GM06990 (cell line): ENCODE results near the gene ZYX.

Experiments
- DNase-seq: peaks from one replicate; pipeline ENCODE4 v3.0.0-alpha.2; 2011; ENCODE audit not compliant: insufficient read length; ENCODE audit errors: extremely low read depth
- H3K27me3 ChIP-seq: replicated peaks from 2 replicates; pipeline ENCODE4 v1.6.0; 2011; ENCODE audit warnings: low read length; ENCODE audit not compliant: control insufficient read depth, insufficient read depth
- H3K36me3 ChIP-seq: 2 replicates; pipeline ENCODE4 v1.5.1; 2011; ENCODE audit warnings: low read length; ENCODE audit not compliant: control insufficient read depth, insufficient read depth
- H3K4me3 ChIP-seq: replicated peaks from 2 replicates; pipeline ENCODE4 v1.5.1; 2011; ENCODE audit warnings: low read depth, mild to moderate bottlenecking, control low read depth, low read length
- CTCF ChIP-seq: IDR thresholded peaks from 2 replicates; pipeline ENCODE4 v1.5.1; 2011; ENCODE audit warnings: low read length, control low read depth, mild to moderate bottlenecking, inconsistent platforms; ENCODE audit not compliant: insufficient read depth, poor library complexity, severe bottlenecking

The ZYX gene

GRCh38 chr7:143359771-143360353, 21.3 kb upstream of the ZYX start:
- DNase-seq, result no peak
- no peaks in the 10 kb centered on the region for H3K36me3 ChIP-seq
- TF ChIP-seq CTCF, result no peak
- no peak overlapping the region for H3K4me3 ChIP-seq
- peaks cover 4% of the 10 kb centered on the region for H3K27me3 ChIP-seq

GRCh38 chr7:143360788-143361551, 20.2 kb upstream of the ZYX start:
- TF ChIP-seq CTCF, result no peak
- no peaks in the 10 kb centered on the region for H3K36me3 ChIP-seq
- H3K27me3 ChIP-seq, result peaks cover 4% of the 10 kb centered on the region
- H3K4me3 ChIP-seq, result no peak overlapping the region
- DNase-seq, result no peak

- peaks cover 3% of the 10 kb centered on the region for H3K27me3 ChIP-seq
Observed at GRCh38 chr7:143361552-143362130, 19.5 kb upstream of the ZYX start.

GRCh38 chr7:143362131-143363015, 18.8 kb upstream of the ZYX start, which contains the start of gene FAM131B:
FAM131B (minus strand) TSS chr7:143362713; CDS start chr7:143362603, 110 bp downstream.
- Histone ChIP-seq H3K27me3 (peaks cover 3% of the 10 kb centered on the region), H3K36me3 (no peaks in the 10 kb centered on the region), H3K4me3 (peak within 1 kb of the TSS; percentile 46)
- no peak for DNase-seq
- TF ChIP-seq CTCF, result no peak

More at GRCh38 chr7:143361552-143362130, 19.5 kb upstream of the ZYX start:
- DNase-seq, result no peak
- H3K4me3 ChIP-seq, result peak overlapping the region; percentile 46
- H3K36me3 ChIP-seq, result no peaks in the 10 kb centered on the region
- TF ChIP-seq CTCF, result no peak

- Histone ChIP-seq H3K36me3 (no peaks in the 10 kb centered on the region), H3K27me3 (peaks cover 3% of the 10 kb centered on the region), H3K4me3 (no peak overlapping the region)
- no peak for DNase-seq
- TF ChIP-seq CTCF, result no peak
Observed at GRCh38 chr7:143363016-143363937, 17.9 kb upstream of the ZYX start.
